Activated CD8-positive, alpha-beta T cell treated with anti-CD3 and anti-CD28 coated beads for 36 hours (primary cell): ENCODE measurements around the gene ATG101. TPM values are rescaled to one million over a fixed set of nuclear protein-coding genes. Genes with fewer than 3 reads are reported as not detected.

Source experiments
- ATAC-seq: fragments of 200-7000 bp; cut with Tn5 transposase; one replicate; pipeline ENCODE4 v1.10.0; 2021; ENCODE audit warnings: mild to moderate bottlenecking, moderate library complexity
- CTCF ChIA-PET: fragments of 350-600 bp; sonication (Branson Sonifier 250); formaldehyde crosslinking; loops from one replicate; lab custom pipeline; 2021; ENCODE audit warnings: antibody characterized with exemption; lab: Charles Lee
- POLR2A ChIA-PET: fragments of 350-600 bp; sonication (Branson Sonifier 250); formaldehyde crosslinking; loops from one replicate; lab custom pipeline; 2021; ENCODE audit warnings: antibody characterized with exemption; lab: Charles Lee
- DNase-seq: peaks from one replicate; pipeline ENCODE4 v3.0.0-alpha.2; 2020
- H3K27ac Mint-ChIP-seq: one replicate; pipeline ENCODE4 v1.8.0; 2021; ENCODE audit warnings: mild to moderate bottlenecking, mixed read lengths
- H3K27me3 Mint-ChIP-seq: one replicate; pipeline ENCODE4 v1.8.0; 2021; ENCODE audit warnings: mixed read lengths
- H3K36me3 Mint-ChIP-seq: one replicate; pipeline ENCODE4 v1.8.0; 2021; ENCODE audit warnings: low read depth, mixed read lengths
- H3K4me1 Mint-ChIP-seq: one replicate; pipeline ENCODE4 v1.8.0; 2021; ENCODE audit warnings: low read depth, mixed read lengths
- H3K4me3 Mint-ChIP-seq: one replicate; pipeline ENCODE4 v1.8.0; 2021; ENCODE audit warnings: mild to moderate bottlenecking, moderate library complexity, mixed read lengths
- H3K9me3 Mint-ChIP-seq: one replicate; pipeline ENCODE4 v1.8.0; 2021; ENCODE audit warnings: mixed read lengths
- intact Hi-C: fragments of 100-400 bp; cut with micrococcal nuclease; formaldehyde crosslinking; loops from one replicate; pipeline ENCODE4 v1.10.0; 2022
- total RNA-seq, 2 experiments: library from RNA; stranded (reverse); gene quantifications; one replicate each; pipeline ENCODE4 v1.2.3, GENCODE V29; 2021
- TF ChIP-seq, protein P1 (sequence below): fragments of 200-600 bp; IDR thresholded peaks from one replicate; pipeline ENCODE4 v1.8.0; 2022; ENCODE audit warnings: antibody characterized with exemption, mild to moderate bottlenecking

Gene ATG101
- total RNA-seq, 2 experiments from 2014 or later, result 25.6 to 28.4 TPM

DNA sequence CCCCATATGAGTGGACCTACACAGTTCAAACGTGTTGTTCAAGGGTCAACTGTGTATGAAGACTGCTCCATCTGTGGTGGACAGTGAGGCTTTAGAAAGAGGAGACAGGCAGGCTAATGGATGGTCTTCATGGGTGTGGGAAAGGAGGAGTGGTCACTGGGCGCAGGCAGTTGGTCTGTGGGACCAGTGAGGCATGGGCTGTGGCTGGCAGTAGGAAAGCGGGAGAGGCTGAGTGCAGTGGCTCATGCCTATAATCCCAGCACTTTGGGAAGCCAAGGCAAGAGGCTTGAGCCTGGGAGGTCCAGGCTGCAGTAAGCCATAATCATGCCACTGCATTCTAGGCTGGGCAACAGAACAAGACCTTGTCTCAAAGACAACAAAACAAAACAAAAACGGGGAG, 20.5 kb upstream of the ATG101 start:
- Mint-ChIP-seq H3K4me1 (peaks cover 41% of the 10 kb centered on the region), H3K27ac (peak overlapping the region; percentile 92), H3K27me3 (no peaks in the 10 kb centered on the region), H3K4me3 (peak overlapping the region; percentile 95), H3K9me3 (no peaks in the 10 kb centered on the region), H3K36me3 (peaks cover 32% of the 10 kb centered on the region)
- intact Hi-C loops, result no loop called here
- ATAC-seq (no peak), DNase-seq (no peak)
- TF ChIP-seq, protein P1, sequence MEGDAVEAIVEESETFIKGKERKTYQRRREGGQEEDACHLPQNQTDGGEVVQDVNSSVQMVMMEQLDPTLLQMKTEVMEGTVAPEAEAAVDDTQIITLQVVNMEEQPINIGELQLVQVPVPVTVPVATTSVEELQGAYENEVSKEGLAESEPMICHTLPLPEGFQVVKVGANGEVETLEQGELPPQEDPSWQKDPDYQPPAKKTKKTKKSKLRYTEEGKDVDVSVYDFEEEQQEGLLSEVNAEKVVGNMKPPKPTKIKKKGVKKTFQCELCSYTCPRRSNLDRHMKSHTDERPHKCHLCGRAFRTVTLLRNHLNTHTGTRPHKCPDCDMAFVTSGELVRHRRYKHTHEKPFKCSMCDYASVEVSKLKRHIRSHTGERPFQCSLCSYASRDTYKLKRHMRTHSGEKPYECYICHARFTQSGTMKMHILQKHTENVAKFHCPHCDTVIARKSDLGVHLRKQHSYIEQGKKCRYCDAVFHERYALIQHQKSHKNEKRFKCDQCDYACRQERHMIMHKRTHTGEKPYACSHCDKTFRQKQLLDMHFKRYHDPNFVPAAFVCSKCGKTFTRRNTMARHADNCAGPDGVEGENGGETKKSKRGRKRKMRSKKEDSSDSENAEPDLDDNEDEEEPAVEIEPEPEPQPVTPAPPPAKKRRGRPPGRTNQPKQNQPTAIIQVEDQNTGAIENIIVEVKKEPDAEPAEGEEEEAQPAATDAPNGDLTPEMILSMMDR, result no peak
- ChIA-PET POLR2A (interaction anchor here (0.8 to 3.2 kb wide), 3 partner anchors 13 to 23 kb away, joined by 3 to 16 read pairs (median 9); partner anchors contain the start of gene ATG101), CTCF (interaction anchor here (19.6 kb wide), 1 partner anchor 25 kb away, joined by 310 read pairs; no protein-coding TSS in a partner anchor)

DNA sequence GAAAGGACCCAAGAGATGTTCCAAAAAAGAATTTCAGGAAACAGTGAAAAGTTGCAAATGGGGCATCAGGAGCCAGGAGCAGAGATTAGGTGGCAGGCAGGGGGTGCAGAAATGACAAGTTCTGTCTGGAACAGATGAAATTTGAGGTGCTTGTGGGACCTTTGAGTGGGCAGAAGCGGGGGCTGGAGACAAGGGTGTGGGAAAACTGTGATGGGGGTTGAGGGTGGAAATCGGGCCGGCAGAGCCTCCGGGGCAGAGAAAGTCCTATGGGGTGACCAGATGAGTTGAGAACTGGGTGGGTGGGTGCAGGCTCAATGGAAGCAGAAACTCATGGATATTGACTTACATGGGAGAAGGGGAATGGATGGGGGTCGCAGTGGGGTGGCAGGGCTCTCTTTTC, 20.1 kb upstream of the ATG101 start:
- no peak for ATAC-seq
- DNase-seq, result no peak
- Mint-ChIP-seq H3K4me3 (peak overlapping the region; percentile 95), H3K4me1 (peaks cover 44% of the 10 kb centered on the region), H3K27ac (peak overlapping the region; percentile 92), H3K27me3 (no peaks in the 10 kb centered on the region), H3K36me3 (peaks cover 33% of the 10 kb centered on the region), H3K9me3 (no peaks in the 10 kb centered on the region)
- TF ChIP-seq, protein P1, result no peak
- intact Hi-C loops, result no loop called here
- ChIA-PET CTCF (interaction anchor here (27.5 kb wide), 1 partner anchor 24 kb away, joined by 602 read pairs; no protein-coding TSS in a partner anchor), POLR2A (interaction anchor here (2.0 to 3.2 kb wide), 4 partner anchors 9 to 24 kb away, joined by 9 to 26 read pairs (median 18); partner anchors contain the start of gene ATG101)

DNA sequence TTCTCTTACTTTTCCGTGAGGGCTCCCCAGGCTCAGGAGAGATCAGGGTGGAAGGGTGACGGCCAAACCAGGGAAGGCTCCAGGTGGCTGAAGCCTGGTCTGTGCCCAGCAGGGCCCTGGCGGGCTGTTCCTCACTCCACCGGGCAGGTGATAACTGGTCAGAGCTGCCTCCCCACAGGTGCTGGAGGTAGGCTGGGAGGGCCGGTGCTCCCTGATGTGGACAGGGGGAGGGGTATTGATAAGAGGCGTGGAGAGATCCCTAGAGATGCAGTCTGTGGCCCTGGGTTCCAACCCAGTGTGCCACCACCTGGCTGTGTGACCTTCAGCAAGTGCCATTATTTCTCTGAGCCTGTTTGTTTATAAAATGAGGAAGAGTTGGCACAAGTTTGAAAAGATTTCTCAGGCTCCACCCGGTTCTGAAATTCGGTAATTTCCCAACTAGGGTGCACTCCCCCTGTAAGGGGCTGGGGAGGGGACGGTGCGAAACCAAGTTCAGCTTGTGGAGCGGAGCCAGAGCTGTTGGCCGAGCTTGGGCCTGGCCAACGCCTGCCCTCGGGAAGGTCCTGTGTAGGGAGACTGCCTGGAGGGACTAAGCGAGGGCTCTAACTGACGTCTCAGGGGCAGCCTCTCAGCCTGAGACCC, 19.5 kb upstream of the ATG101 start:
- TF ChIP-seq, protein P1, result no peak
- ATAC-seq, result no peak
- no peak for DNase-seq
- H3K27me3 Mint-ChIP-seq, result no peaks in the 10 kb centered on the region
- CTCF ChIA-PET, result interaction anchor here (1.3 to 27.5 kb wide), 7 partner anchors 10 to 57 kb away, joined by 3 to 602 read pairs (median 7); partner anchors contain the start of gene ATG101
- POLR2A ChIA-PET, result interaction anchor here (0.6 to 3.2 kb wide), 9 partner anchors 7 to 35 kb away, joined by 3 to 26 read pairs (median 9); partner anchors contain the start of gene ATG101
- intact Hi-C loops, result no loop called here
- no peaks in the 10 kb centered on the region for H3K9me3 Mint-ChIP-seq
- peaks cover 44% of the 10 kb centered on the region for H3K4me1 Mint-ChIP-seq
- peak overlapping the region; percentile 95 for H3K4me3 Mint-ChIP-seq
- peaks cover 33% of the 10 kb centered on the region for H3K36me3 Mint-ChIP-seq
- H3K27ac Mint-ChIP-seq, result peak overlapping the region; percentile 92

DNA sequence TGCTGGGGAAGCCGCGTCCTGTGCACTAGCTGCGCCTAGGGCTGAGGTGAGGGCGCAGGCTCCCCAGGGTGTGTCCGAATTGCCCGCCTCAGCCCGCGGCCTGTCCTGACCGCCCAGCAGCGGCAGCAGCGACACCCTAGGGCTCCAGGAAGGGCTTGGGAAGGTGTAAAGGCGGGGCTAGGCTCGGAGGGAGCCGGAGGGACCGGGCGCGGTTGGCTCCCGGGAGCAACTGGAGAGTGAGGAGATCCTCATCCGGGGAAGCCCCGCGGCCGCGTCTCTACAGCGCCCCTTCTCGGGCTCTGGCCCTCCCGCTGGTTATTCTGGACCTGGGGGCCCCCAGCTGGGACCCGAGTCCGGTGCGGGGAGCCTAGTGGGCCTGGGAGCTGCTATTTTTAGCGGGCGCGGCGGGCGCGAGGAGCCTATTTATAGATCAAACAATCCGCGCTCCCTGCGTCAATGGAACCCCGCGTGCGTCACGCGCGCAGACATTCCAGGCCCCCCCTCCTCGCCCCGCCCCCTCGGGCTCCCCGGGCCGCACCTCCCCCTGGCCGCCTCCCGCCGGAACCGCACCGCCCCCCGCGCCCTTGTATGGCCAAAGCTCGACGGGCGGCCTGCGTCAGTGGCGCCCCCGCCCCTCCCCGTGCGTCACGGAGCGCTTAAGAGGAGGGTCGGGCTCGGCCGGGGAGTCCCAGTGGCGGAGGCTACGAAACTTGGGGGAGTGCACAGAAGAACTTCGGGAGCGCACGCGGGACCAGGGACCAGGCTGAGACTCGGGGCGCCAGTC, 18.8 kb upstream of the ATG101 start, which contains the start of gene NR4A1:
Gene NR4A1, plus strand, starts transcription at position 685 of the 784 bp plus-strand sequence. CDS start 2,887 bp downstream, outside the sequence.
- CTCF ChIA-PET, result interaction anchor here (0.8 to 27.5 kb wide), 9 partner anchors 9 to 57 kb away, joined by 3 to 602 read pairs (median 5); partner anchors contain the start of gene ATG101
- H3K27ac Mint-ChIP-seq, result peak within 1 kb of the TSS; percentile 93
- TF ChIP-seq, protein P1, result no peak
- DNase-seq (peak; percentile 99), ATAC-seq (peak; percentile 93)
- no peaks in the 10 kb centered on the region for H3K27me3 Mint-ChIP-seq
- no peaks in the 10 kb centered on the region for H3K9me3 Mint-ChIP-seq
- POLR2A ChIA-PET, result interaction anchor here (0.6 to 3.2 kb wide), 11 partner anchors 8 to 1533 kb away, joined by 3 to 26 read pairs (median 9); partner anchors contain the start of gene ATG101
- intact Hi-C loops, result no loop called here
- peak within 1 kb of the TSS; percentile 95 for H3K4me3 Mint-ChIP-seq
- peaks cover 39% of the 10 kb centered on the region for H3K4me1 Mint-ChIP-seq
- H3K36me3 Mint-ChIP-seq, result peaks cover 37% of the 10 kb centered on the region
